ENCODE measurements around the gene DPM2.

The DPM2 gene

DNA sequence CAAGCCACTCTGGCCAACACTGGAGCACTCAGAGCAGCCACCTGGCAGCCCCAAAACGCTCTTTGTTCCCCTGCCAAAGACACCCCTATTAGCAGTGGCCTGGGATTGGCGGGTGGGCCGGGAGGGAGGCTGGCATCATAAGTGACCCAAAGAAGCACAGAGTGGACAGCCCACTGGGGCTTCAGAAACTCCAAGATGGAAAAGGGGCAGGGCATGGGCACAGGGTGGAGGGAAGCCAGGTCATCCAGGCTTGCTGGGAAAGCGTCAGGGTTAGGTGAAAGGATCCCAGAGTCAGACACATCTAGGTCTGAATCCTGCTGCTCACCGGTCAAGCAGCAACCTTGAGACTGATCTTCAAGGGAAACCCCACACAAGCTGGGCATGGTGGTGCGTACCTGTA, 28.3 kb upstream of the DPM2 start:
- peak overlapping the region; percentile 57 for H3K4me3 ChIP-seq

DNA sequence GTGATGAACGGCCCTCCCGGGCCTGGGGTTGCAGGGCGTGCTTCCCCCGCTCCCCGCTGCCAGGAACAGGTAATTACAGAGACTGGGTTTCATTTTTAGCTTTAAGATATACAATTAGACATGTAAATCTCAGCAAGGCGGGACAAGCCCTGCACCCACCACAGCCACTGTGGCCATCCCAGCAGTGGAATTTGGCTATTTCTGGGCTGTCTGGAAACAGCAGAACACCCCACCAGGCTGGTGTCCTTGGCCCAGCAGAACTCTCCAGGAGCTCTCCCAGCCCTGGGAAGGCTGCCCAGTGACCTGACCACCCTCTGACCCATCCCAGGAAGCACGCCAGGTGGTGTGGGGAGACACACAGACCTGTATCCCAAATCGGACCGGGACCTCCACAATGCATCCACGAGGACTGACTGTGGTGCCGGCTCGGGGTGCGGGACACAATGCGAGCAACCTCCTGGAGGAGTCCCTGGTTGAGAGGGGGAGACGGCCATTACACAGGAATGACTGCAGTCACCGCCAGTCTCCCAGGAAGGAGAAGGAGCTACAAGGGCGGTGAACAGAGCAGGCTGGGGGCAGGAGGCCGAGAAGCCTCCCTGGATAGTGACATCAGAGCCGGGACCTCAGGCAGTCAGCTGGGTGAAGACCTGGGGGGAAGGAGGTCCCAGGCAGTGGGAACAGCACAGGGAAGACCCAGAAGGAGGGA, 25.9 kb upstream of the DPM2 start:
- no peak for DNase-seq (ENCODE audit: low spot score)

More for the DNA sequence above, 28.3 kb upstream of the DPM2 start:
- H3K27ac ChIP-seq, result peak overlapping the region; percentile 89 to 90
- no peak for DNase-seq (ENCODE audit: low spot score)
- TF ChIP-seq, protein P1, sequence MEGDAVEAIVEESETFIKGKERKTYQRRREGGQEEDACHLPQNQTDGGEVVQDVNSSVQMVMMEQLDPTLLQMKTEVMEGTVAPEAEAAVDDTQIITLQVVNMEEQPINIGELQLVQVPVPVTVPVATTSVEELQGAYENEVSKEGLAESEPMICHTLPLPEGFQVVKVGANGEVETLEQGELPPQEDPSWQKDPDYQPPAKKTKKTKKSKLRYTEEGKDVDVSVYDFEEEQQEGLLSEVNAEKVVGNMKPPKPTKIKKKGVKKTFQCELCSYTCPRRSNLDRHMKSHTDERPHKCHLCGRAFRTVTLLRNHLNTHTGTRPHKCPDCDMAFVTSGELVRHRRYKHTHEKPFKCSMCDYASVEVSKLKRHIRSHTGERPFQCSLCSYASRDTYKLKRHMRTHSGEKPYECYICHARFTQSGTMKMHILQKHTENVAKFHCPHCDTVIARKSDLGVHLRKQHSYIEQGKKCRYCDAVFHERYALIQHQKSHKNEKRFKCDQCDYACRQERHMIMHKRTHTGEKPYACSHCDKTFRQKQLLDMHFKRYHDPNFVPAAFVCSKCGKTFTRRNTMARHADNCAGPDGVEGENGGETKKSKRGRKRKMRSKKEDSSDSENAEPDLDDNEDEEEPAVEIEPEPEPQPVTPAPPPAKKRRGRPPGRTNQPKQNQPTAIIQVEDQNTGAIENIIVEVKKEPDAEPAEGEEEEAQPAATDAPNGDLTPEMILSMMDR (IDR thresholded peaks at IDR 0.05), result no peak

DNA sequence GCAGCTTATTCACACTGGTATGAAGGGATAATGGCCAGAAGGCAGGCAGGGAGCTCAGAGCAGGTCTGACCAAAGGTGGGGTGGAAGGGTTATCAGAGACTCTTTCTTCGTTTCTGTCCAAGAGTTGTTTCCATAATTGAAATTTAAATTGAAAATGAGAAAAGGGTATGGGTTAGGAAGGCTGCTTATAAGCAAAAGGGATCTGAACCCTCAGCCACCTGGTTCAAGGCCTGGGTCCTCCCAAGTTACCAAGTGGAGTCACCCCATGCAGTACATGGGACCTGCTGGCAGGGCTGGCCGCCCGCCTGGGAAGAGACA, 25.3 kb upstream of the DPM2 start:
- TF ChIP-seq, protein P1 (IDR thresholded peaks at IDR 0.05), result no peak
- no peak for DNase-seq (ENCODE audit: low spot score)
- Histone ChIP-seq H3K27ac (peak overlapping the region; percentile 89 to 90), H3K4me3 (peak overlapping the region; percentile 19)

More for the DNA sequence above, 25.9 kb upstream of the DPM2 start:
- Histone ChIP-seq H3K4me3 (peak overlapping the region; percentile 19), H3K27ac (peak overlapping the region; percentile 89 to 90)
- TF ChIP-seq, protein P1 (IDR thresholded peaks at IDR 0.05), result no peak

DNA sequence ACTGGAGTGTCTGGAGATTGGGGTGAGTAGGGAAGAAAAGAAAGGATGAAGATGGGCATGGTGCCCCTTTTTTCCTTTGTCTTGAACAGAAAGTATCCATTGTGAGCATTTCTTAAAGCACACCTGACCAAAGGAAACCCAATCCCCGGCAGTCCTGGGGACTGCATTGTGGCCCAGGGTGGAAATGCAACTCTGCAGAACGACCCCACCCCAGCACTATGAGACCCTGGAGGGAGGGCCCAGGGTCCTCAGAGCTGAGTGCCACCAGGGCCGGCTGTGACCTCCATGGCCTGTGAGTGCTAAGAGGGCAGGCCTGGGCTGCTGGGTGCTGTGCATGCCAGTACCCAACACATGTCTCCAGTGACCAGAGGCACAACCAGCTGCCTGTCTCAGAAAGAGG, 24.6 kb upstream of the DPM2 start:
- Histone ChIP-seq H3K4me3 (no peak overlapping the region), H3K27ac (peak overlapping the region; percentile 53 to 89)
- TF ChIP-seq, protein P1 (IDR thresholded peaks at IDR 0.05), result no peak
- DNase-seq (ENCODE audit: low spot score), result no peak

DNA sequence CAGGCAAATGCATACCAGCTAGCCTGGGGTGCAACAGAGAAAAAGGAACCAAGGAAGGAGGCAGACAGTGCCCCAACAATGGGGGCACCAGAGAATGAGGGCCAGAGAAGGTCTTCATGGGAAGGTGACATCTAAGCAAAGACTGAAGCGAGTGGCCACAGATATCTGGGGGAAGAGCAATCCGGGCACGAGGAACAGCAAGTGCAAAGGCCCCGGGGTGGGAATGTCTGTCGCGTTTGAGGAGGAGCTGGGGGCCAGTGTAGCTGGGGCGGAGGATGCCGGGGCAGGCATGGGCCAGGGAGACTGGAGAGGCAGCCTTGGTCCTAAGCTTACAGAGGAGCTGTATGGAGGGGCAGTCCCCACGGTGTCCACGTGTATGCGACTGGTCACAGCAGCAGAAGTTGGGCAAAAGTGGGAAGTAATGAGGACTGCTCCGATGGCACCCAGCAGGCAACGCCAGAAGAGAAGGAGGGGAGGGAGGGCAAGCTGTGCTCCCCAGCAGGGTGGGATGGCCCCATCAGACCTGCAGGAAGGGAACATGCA, 24.0 kb upstream of the DPM2 start:
- Histone ChIP-seq H3K4me3 (no peak overlapping the region), H3K27ac (peak overlapping the region in 1 of 2 donors; percentile 73)
- TF ChIP-seq, protein P1 (IDR thresholded peaks at IDR 0.05), result no peak
- DNase-seq (ENCODE audit: low spot score), result no peak

DNA sequence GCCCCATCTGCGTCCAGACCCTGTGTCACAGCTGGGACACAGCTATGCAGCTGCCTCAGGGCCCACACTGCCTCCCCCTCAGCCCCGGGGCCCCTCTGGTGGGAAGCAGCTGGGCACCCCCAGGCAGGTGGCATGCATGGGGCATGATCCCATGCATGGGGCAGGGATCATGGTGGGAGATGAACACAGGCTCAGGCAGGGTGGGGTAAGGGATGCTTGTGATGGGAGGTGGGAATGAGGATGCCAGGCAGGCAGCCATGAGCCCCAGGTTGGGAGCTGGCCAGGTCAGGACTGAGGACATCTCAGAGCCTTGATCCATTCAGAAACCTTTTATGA, 23.5 kb upstream of the DPM2 start:
- peak overlapping the region in 1 of 2 donors; percentile 73 for H3K27ac ChIP-seq
- no peak overlapping the region for H3K4me3 ChIP-seq
- TF ChIP-seq, protein P1 (IDR thresholded peaks at IDR 0.05), result no peak
- no peak for DNase-seq (ENCODE audit: low spot score)

Data from coronary artery (tissue), 2 donors.